ENCODE data around the gene CLPTM1L. TPM values are rescaled to one million over a fixed set of nuclear protein-coding genes. Genes with fewer than 3 reads are reported as not detected.

Gene CLPTM1L
- polyA plus RNA-seq, 3 donors, result 14.1 to 76.2 (median 35.0) TPM

DNA sequence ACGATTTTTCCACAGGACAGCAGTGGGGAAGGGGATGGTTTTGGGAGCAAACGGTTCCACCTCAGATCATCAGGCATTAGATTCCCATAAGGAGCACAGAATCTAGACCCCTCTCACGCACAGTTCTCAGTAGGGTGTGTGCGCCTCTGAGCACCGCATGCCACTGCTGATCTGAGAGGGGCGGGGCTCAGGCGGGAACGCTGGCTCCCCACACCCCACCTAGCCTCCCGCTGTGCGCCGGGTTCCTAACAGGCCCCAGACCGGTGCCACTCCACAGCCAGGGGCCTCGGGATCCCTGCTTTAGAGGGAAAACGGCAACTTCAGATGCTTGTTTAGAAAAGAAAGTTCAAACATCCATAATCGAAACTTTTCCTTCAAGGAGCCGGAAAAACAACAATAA is 70.4 kb downstream of the CLPTM1L start:
- H3K9me3 ChIP-seq (replicated peaks in 1 of 2; ENCODE audit: control insufficient read depth in 1 of 2, insufficient read depth in 1 of 2, low read length in 2 of 2), result peaks cover 30 to 61% of the 10 kb centered on the region in 2 donors
- H3K9me3 Mint-ChIP-seq, result peaks cover 26 to 55% (median 41%) of the 10 kb centered on the region in 7 donors
- intact Hi-C loops (cut with micrococcal nuclease), result no loop called here
- no peaks in the 10 kb centered on the region for H3K36me3 ChIP-seq (replicated peaks in 1 of 2; ENCODE audit: control insufficient read depth in 1 of 2, insufficient read depth in 2 of 2, low read length in 2 of 2)
- H3K4me2 ChIP-seq (replicated peaks; ENCODE audit: extremely low read depth, low read length, poor library complexity, severe bottlenecking), result no peak overlapping the region
- no peak for TF ChIP-seq CTCF (IDR thresholded peaks at IDR 0.05)
- H3K79me2 ChIP-seq (ENCODE audit: insufficient read depth, low read length), result no peaks in the 10 kb centered on the region
- no peak overlapping the region for H3K27ac Mint-ChIP-seq
- no peaks in the 10 kb centered on the region for H3K4me1 ChIP-seq (ENCODE audit: control insufficient read depth in 1 of 2, insufficient read depth in 2 of 2, low read length in 2 of 2)
- H3K27me3 ChIP-seq (ENCODE audit: control insufficient read depth in 2 of 2, insufficient read depth in 2 of 2, low read length in 2 of 2), result no peaks in the 10 kb centered on the region
- H3K4me3 Mint-ChIP-seq, result no peak overlapping the region
- no peak overlapping the region for H3K4me3 ChIP-seq (replicated peaks in 1 of 3; ENCODE audit: low read depth in 2 of 3, low read length in 3 of 3)
- H4K20me1 ChIP-seq (ENCODE audit: insufficient read depth, low read length), result no peaks in the 10 kb centered on the region
- H3K9ac ChIP-seq (ENCODE audit: insufficient read depth, low read length, poor library complexity, severe bottlenecking), result no peak overlapping the region
- DNase-seq, result no peak
- no peaks in the 10 kb centered on the region for H3K36me3 Mint-ChIP-seq
- no peak overlapping the region for H2AFZ ChIP-seq (ENCODE audit: insufficient read depth, low read depth, low read length, poor library complexity, severe bottlenecking)
- no peak overlapping the region for H3K27ac ChIP-seq (ENCODE audit: low read depth in 1 of 2, low read length in 2 of 2)
- peaks cover 0 to 6% (median 2%) of the 10 kb centered on the region in 3 donors for H3K27me3 Mint-ChIP-seq (ENCODE audit: low read depth in 3 of 3)
- no CpG with 5 or more reads among the region's 16 CpGs for WGBS (ENCODE audit: insufficient coverage)
- H3K4me1 Mint-ChIP-seq, result no peaks in the 10 kb centered on the region

GRCh38 chr5:1273745-1274144 is 71.2 kb downstream of the CLPTM1L start:
- intact Hi-C loops (cut with micrococcal nuclease), result no loop called here
- H3K27ac ChIP-seq (ENCODE audit: low read depth in 1 of 2, low read length in 2 of 2), result no peak overlapping the region
- no peak for DNase-seq
- TF ChIP-seq CTCF (IDR thresholded peaks at IDR 0.05), result no peak
- no peak overlapping the region for H2AFZ ChIP-seq (ENCODE audit: insufficient read depth, low read depth, low read length, poor library complexity, severe bottlenecking)
- H3K27me3 ChIP-seq (ENCODE audit: control insufficient read depth in 2 of 2, insufficient read depth in 2 of 2, low read length in 2 of 2), result no peaks in the 10 kb centered on the region
- no peak overlapping the region for H3K4me2 ChIP-seq (replicated peaks; ENCODE audit: extremely low read depth, low read length, poor library complexity, severe bottlenecking)
- H3K4me3 Mint-ChIP-seq, result no peak overlapping the region
- H3K9ac ChIP-seq (ENCODE audit: insufficient read depth, low read length, poor library complexity, severe bottlenecking), result no peak overlapping the region
- H3K9me3 ChIP-seq (replicated peaks in 1 of 2; ENCODE audit: control insufficient read depth in 1 of 2, insufficient read depth in 1 of 2, low read length in 2 of 2), result peaks cover 22 to 53% of the 10 kb centered on the region in 2 donors
- no peaks in the 10 kb centered on the region for H3K79me2 ChIP-seq (ENCODE audit: insufficient read depth, low read length)
- H3K4me3 ChIP-seq (replicated peaks in 1 of 3; ENCODE audit: low read depth in 2 of 3, low read length in 3 of 3), result no peak overlapping the region
- no peaks in the 10 kb centered on the region for H3K36me3 Mint-ChIP-seq
- no peaks in the 10 kb centered on the region for H3K36me3 ChIP-seq (replicated peaks in 1 of 2; ENCODE audit: control insufficient read depth in 1 of 2, insufficient read depth in 2 of 2, low read length in 2 of 2)
- H3K9me3 Mint-ChIP-seq, result peaks cover 24 to 48% (median 34%) of the 10 kb centered on the region in 7 donors
- no peak overlapping the region for H3K27ac Mint-ChIP-seq
- peaks cover 0 to 7% (median 2%) of the 10 kb centered on the region in 3 donors for H3K27me3 Mint-ChIP-seq (ENCODE audit: low read depth in 3 of 3)
- WGBS (ENCODE audit: insufficient coverage), result 92% methylated on average over 15 of the region's 20 CpGs
- no peaks in the 10 kb centered on the region for H3K4me1 ChIP-seq (ENCODE audit: control insufficient read depth in 1 of 2, insufficient read depth in 2 of 2, low read length in 2 of 2)
- no peaks in the 10 kb centered on the region for H3K4me1 Mint-ChIP-seq
- H4K20me1 ChIP-seq (ENCODE audit: insufficient read depth, low read length), result no peaks in the 10 kb centered on the region
